HUES64 (cell line): Measurements from ENCODE around the gene RSBN1L.

Experiments
- H3K27ac ChIP-seq: 2 replicates; pipeline ENCODE4 v1.7.0; 2013; ENCODE audit warnings: low read depth, low read length, inconsistent platforms
- H3K27me3 ChIP-seq: 2 replicates; pipeline ENCODE4 v1.6.1; 2013; ENCODE audit warnings: mild to moderate bottlenecking, low read length; ENCODE audit not compliant: insufficient read depth
- H3K36me3 ChIP-seq: 2 replicates; pipeline ENCODE4 v1.6.1; 2013; ENCODE audit warnings: mild to moderate bottlenecking, low read length; ENCODE audit not compliant: insufficient read depth
- H3K4me1 ChIP-seq: 2 replicates; pipeline ENCODE4 v1.6.1; 2013; ENCODE audit warnings: mild to moderate bottlenecking, low read length, moderate library complexity; ENCODE audit not compliant: insufficient read depth
- H3K4me3 ChIP-seq: 2 replicates; pipeline ENCODE4 v1.5.1; 2013; ENCODE audit warnings: mild to moderate bottlenecking, low read length, moderate library complexity
- H3K9ac ChIP-seq: 2 replicates; pipeline ENCODE4 v1.6.1; 2013; ENCODE audit warnings: mild to moderate bottlenecking, low read depth, low read length
- H3K9me3 ChIP-seq: 2 replicates; pipeline ENCODE4 v1.6.1; 2013; ENCODE audit warnings: low read depth, low read length; ENCODE audit not compliant: insufficient read depth
- WGBS: fragments of 150-250, 120-280 bp; methylation state at CpG from one replicate; pipeline ENCODE4 v1.1.7; 2013; ENCODE audit warnings: missing lambda C conversion rate; 5-methylcytosine and 5-hydroxymethylcytosine counted together

Gene RSBN1L

GRCh38 chr7:77827999-77828398 is 131.7 kb downstream of the RSBN1L start:
- no peak overlapping the region for H3K9ac ChIP-seq
- H3K36me3 ChIP-seq: no peaks in the 10 kb centered on the region
- H3K4me3 ChIP-seq: no peak overlapping the region
- 83% methylated on average over 1 of the region's 2 CpGs for WGBS
- no peak overlapping the region for H3K27ac ChIP-seq
- no peaks in the 10 kb centered on the region for H3K9me3 ChIP-seq
- peaks cover 4% of the 10 kb centered on the region; the same call in 1 of the 2 replicates for H3K4me1 ChIP-seq
- no peaks in the 10 kb centered on the region for H3K27me3 ChIP-seq

GRCh38 chr7:77830649-77831355 is 134.5 kb downstream of the RSBN1L start:
- 86% methylated on average over 8 of the region's 8 CpGs for WGBS
- Histone ChIP-seq H3K27ac (no peak overlapping the region; the same call in 1 of the 2 replicates), H3K9ac (no peak overlapping the region)

GRCh38 chr7:77831481-77831880 is 135.2 kb downstream of the RSBN1L start:
- Histone ChIP-seq H3K9me3 (no peaks in the 10 kb centered on the region), H3K36me3 (no peaks in the 10 kb centered on the region), H3K27ac (no peak overlapping the region), H3K4me1 (peaks cover 4% of the 10 kb centered on the region; the same call in 1 of the 2 replicates), H3K9ac (no peak overlapping the region), H3K27me3 (no peaks in the 10 kb centered on the region), H3K4me3 (no peak overlapping the region)
- WGBS: 93% methylated on average over 7 of the region's 7 CpGs

More at GRCh38 chr7:77830649-77831355, 134.5 kb downstream of the RSBN1L start:
- Histone ChIP-seq H3K4me3 (no peak overlapping the region), H3K27me3 (no peaks in the 10 kb centered on the region), H3K36me3 (no peaks in the 10 kb centered on the region), H3K4me1 (peaks cover 4% of the 10 kb centered on the region; the same call in 1 of the 2 replicates), H3K9me3 (no peaks in the 10 kb centered on the region)

GRCh38 chr7:77831953-77832352 is 135.7 kb downstream of the RSBN1L start:
- Histone ChIP-seq H3K27ac (no peak overlapping the region), H3K27me3 (no peaks in the 10 kb centered on the region), H3K4me3 (no peak overlapping the region), H3K4me1 (peaks cover 4% of the 10 kb centered on the region; the same call in 1 of the 2 replicates), H3K9me3 (no peaks in the 10 kb centered on the region), H3K36me3 (no peaks in the 10 kb centered on the region), H3K9ac (no peak overlapping the region)
- WGBS: 86% methylated on average over 1 of the region's 1 CpG
